Measurements from ENCODE around the gene CENPF. TPM values are rescaled to one million over a fixed set of nuclear protein-coding genes. Genes with fewer than 3 reads are reported as not detected.
"Not testable (repeated sequence)": the region's sequence is repeated elsewhere in the genome, so short reads cannot be mapped to it uniquely, and the experiment has no call there.

Gene CENPF, protein sequence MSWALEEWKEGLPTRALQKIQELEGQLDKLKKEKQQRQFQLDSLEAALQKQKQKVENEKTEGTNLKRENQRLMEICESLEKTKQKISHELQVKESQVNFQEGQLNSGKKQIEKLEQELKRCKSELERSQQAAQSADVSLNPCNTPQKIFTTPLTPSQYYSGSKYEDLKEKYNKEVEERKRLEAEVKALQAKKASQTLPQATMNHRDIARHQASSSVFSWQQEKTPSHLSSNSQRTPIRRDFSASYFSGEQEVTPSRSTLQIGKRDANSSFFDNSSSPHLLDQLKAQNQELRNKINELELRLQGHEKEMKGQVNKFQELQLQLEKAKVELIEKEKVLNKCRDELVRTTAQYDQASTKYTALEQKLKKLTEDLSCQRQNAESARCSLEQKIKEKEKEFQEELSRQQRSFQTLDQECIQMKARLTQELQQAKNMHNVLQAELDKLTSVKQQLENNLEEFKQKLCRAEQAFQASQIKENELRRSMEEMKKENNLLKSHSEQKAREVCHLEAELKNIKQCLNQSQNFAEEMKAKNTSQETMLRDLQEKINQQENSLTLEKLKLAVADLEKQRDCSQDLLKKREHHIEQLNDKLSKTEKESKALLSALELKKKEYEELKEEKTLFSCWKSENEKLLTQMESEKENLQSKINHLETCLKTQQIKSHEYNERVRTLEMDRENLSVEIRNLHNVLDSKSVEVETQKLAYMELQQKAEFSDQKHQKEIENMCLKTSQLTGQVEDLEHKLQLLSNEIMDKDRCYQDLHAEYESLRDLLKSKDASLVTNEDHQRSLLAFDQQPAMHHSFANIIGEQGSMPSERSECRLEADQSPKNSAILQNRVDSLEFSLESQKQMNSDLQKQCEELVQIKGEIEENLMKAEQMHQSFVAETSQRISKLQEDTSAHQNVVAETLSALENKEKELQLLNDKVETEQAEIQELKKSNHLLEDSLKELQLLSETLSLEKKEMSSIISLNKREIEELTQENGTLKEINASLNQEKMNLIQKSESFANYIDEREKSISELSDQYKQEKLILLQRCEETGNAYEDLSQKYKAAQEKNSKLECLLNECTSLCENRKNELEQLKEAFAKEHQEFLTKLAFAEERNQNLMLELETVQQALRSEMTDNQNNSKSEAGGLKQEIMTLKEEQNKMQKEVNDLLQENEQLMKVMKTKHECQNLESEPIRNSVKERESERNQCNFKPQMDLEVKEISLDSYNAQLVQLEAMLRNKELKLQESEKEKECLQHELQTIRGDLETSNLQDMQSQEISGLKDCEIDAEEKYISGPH (N-terminal part only)
- total RNA-seq: 8.7 and 21.4 TPM in 2 replicates

DNA sequence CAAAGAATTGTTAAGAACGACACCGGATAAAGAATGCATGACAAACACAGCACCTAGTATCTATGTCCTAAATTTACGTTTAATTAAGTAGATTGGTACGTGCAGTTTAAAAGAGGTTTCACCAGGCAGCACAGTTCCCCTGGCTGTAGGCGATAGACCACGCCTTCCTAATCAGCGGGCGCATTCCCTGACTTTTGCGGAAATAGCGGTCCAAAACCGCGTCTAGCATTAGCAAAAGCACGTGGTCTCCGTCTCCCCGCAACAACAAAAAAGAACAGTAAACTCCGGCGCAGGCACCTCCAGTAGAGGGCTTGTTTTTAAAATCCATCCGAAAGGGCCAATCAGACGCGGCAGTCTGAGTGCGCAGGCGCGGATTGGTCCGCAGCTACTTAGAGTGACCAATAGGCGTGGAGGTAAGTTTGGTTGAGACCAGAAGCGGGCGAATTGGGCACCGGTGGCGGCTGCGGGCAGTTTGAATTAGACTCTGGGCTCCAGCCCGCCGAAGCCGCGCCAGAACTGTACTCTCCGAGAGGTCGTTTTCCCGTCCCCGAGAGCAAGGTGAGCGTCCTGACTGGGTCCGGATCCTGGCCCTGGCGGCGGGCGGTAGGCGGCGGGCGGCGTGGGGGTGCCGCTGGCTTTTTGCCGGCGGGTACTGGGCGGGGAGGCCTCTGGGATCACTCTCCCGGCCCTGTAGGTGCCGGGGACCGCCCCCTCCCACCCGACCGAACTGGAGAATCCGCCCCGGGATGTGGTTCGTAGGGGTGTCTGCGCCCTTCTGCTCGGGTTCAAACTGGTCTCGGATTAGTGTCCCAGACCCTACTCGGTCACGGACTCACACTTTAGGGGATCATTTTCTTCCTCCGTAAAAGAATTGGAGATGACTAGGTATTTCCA is at the start of gene CENPF:
Gene CENPF, plus strand, starts transcription at position 432 of the 894 bp plus-strand sequence. CDS start 10,560 bp downstream, outside the sequence.
- peak; percentile 98 for DNase-seq (ENCODE audit: low read depth)

DNA sequence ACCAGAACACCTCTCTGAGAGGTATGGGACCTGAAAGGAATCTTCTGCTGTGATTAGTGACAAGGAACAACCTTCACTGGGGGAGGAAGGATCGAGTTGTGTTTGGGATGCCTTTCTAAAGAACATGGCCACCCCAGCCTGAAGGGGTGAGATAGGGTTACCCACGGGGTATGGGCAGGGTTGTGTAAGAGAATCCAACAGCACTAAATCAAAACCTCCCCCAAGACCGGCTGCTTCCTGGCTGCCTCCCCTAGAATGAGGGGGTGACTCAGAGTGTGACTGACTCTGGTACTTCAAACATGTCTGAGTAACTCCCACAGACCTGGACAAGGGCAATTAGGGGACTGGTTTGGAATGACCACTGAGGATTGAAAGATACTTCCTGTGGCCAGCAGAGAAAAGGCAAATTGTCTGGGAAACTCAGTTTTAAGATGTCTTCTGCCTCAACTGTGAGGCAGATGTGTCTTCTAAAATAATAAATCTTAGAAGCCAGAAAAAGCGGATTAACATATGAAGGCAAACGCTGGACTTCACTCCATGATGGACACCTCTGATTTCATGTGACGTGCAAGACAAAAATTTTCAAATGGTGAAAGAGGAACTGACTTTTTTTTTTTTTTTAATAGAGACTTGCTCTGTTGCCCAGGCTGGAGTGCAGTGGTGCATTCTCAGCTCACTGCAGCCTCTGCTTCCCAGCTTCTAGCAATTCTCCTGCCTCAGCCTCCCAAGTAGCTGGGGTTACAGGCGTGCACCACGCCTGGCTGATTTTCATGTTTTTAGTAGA is 44.9 kb upstream of the CENPF start:
- peak; percentile 93 for DNase-seq (ENCODE audit: low read depth)

DNA sequence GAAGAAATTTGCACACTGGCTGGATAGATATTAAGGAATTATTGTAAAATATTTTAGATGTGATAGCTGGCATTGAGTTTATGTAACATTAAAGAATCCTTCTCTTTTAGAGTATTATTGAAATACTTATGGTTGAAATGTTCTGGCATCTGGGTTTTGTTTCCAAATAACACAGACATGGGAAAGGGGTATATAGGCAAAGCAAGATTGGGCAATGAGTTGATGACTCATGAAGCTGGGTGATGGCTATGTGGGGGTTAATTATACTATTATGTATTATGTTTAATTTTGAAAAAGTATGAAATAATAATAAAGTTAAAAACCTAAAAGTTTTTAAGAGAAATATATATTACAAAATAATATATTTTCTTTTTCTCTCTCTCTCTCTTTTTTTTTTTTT is 39.1 kb upstream of the CENPF start:
- no peak for DNase-seq (ENCODE audit: low read depth)

DNA sequence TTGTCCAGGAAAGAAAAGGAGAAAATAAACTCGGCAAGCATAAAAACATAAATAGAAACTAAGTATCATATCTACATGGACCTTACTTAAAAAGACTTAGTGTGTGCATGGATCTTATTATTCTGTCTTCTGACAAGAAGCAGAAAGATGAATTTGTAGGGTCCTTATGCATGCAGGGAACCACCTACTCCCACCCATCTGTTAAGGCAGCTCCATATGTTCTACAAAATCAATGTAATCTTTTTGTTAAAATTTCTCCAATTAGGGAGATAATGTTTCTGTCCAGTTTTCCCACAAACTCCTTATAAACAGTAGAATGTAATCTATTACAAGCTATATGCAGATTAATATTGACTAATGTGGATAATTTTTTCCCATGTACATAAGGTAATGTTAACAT is 37.7 kb upstream of the CENPF start:
- no peak for DNase-seq (ENCODE audit: low read depth)

DNA sequence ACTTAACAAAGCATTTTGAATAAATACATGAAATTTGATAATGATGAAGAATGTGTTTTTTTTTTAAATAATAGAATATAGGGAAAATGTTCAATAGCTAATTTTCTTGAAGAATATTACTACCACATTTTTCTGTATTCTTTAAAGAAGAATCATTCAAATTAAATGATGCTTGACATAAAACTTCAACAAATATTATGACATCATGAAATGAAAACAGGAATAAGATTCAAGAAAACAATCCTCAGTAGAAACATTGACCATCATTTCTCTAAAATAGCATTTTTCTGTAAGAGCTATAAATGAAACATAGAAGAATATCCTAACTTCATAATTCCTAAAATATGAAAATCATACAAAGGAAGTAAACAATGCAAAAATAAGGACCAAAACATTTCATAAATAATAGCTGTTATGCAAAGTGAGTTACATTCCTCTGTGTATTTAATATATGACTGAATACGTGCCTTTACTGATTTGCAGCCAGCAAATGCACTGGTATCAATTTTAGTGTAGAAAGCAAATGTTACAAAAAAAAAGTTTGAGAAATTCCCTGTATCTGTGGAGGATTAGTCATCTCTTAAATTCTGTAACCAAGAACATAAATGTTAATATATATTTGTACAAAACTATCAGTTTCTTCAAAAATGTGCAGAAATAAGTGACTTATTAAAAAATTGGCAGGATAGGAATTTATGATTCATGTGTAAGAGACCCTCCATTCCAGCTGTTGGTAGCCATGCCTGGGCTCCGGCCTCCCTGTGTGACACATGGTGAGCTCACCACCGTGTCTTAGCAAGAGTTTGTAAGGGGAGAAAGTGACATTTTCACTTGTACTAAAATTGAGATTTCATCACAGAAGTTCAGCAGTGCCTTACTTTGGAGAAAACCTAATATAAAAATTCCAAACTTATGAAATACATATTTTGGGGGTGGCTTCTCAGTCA is 36.6 kb upstream of the CENPF start:
- peak; percentile 82 for DNase-seq (ENCODE audit: low read depth)

DNA sequence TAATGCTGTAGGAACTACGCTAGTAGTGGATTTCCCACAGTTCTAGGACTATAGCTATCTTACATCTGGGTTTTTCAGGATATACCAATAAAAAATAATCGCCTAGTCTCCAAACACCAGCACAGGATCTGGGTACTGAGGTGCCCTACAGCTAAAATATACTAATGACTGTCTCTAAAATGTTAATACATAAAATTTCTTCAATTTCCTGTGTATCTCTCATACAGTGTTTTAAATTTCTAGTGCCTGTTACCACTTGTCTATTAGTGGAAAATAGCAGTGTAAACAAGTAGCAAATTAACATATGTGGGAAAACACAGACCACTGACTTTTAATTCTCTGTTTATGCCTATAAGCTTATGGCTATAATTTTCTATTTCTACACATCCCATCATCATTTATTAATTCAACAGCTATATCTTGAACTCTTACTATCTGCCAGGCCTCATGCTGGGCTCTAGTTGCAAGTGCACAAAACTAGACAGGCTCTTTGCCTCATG is 35.5 kb upstream of the CENPF start:
- no peak for DNase-seq (ENCODE audit: low read depth)

DNA sequence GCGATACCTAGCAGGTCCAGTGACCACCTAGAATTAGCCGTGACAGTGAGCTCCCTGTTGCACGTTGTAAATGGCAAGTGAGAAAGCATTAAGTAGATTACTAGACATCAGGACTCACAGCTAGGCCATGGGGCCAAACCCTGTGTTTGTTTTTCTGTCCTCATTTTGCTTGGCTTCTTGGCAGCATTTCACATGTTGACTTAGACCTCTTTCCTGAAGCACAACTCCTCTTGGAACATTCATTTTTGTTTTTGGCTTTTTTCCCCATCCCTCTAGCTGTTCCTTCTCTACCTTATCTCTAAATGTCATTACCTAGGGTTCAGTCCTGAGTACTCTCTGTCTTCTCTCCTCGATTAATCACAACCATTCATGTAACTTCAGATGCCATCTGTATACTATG is 34.7 kb upstream of the CENPF start:
- DNase-seq (ENCODE audit: low read depth): peak; percentile 50

DNA sequence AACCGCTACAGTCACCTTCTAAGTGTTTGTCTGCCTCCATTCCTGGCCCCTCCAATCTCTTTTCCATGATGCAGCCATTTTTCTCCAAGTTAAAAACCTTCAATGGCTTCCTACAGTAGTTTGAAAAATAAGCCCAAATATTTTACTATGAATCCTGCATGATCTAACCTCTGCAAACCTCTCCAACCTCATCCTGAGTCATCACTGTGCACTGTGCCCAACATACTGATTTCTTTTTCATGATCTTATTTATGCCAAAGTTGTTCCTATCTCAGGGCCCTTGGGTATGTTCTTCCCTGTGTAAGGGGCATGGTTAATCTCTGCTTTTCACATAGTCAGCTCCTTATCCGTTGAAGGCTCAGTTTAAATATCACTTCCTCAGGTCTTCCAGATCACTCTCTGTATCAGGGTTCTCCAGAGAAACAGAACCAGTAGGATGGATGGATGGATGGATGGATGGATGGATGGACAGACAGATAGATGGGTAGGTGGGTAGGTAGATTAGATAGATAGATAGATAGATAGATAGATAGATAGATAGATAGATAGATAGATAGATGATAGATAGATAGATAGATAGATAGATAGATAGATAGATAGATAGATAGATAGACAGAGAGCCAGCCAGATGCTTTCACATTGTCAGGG is 33.5 kb upstream of the CENPF start:
- DNase-seq (ENCODE audit: low read depth): peak; percentile 64

DNA sequence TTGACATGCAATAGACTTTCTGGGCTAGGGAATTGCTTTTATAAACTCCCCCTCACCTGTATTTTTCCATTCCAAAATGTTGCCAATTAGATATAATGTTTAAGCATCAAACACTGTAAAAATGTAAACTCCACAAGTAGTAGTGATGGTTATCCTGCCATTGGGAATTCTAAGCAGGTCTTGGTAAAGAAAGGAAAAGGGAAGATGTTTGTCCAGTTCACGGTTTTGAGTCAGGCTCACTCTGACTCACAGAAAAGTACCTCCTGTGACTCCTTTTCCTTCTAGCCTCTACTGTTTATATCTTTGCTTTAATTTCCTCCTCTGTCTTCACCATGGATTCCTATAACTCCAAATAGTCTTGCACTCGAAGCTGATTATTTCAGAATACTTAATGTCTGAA is 32.6 kb upstream of the CENPF start:
- DNase-seq (ENCODE audit: low read depth): peak; percentile 86

DNA sequence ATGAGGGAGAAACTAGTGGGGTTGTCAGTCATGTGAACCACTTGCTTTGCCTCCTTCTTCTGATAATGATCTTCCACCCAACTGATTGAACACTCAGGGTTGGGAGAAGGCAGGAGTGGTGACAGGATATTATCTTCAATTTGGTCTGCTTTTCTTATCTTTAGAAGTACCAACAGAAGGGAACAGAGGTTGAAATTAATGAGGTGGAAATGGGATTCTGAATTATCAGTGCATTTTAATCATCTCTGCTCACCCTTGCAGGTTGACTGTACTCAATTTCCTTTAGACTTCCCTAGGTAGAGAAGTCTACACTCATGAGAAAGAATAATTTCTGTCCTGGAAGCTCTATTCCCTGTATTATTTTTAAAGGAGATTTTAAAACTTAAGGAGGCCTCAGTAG is 31.7 kb upstream of the CENPF start:
- no peak for DNase-seq (ENCODE audit: low read depth)

DNA sequence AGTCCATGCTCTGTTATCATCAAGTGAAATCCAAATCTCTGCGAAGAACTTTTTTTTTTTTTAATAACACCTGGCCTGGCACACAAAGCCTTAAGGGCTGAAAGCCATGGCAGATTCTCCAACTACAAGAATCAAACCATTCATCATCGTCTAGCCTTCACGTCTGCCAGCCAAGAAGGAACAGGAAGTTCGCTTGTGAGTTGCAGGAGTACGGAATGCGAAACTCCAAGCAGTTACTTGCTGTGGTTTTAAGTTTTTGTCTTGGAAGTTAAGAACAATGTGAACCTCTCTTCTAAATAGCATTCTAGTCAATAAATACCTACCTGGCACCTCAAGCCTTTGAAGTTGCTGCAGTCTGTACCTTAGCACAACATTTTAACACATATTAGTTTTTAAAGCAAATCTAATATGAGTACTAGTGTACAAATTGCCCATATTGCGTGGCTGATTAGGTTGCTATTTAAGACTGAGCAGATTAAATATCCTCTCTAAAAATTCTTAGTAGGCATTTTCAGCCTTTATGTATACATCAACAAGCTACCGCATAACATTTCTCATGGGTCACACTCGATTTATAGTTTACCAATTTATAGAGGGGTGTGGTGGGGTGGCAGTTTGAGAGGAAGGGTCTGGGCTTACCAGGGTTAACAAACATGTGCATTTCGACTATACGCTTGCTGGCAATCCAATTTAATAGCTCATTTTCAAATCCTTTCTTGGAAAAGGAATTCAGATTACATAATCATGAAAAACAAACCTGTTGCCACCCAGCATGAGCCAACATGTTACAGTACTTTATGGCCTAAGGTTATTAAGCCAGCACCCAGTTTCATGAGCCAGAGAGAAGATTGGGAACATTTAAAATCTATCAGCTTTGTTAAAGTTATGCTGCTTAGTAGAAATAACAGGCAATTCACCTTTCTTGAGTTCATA is 29.3 kb upstream of the CENPF start:
- peak; percentile 96 for DNase-seq (ENCODE audit: low read depth)

DNA sequence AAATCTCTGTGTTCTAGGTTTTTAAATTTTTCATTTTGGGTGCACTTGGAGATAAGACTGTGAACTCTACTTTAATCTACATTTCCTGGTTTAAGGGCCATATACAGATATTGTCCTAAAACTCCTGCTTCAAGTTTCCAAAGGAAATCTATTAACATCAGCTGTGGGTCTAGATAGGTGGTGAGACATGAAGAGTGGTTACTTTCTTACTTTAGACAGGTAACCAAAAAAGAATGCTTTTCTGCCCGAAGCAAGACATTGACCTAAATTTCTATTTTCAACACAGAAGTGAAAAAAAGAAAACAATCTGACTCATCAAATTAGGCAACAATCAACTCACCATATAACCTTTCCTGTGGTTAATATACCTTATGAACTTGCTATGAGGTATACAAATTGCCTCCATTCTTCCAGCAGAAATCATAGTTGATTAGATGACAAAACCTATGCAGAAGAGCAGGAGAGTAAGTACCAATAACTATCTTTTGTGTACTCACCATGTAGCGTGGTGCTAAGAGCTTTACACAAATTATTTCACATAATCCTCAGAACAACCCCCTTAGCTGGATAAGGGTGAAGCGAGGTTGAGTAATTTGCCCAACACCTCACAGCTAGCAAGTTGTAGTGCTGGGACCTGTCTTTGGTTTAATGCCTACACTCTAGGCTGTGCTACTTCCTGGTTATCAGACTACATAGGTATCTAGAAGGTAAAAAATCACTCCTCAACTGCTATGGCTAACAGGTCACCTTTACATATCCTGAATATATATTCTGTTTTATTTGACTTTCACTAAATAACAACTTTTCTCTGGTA is 28.2 kb upstream of the CENPF start:
- DNase-seq (ENCODE audit: low read depth): peak; percentile 62

DNA sequence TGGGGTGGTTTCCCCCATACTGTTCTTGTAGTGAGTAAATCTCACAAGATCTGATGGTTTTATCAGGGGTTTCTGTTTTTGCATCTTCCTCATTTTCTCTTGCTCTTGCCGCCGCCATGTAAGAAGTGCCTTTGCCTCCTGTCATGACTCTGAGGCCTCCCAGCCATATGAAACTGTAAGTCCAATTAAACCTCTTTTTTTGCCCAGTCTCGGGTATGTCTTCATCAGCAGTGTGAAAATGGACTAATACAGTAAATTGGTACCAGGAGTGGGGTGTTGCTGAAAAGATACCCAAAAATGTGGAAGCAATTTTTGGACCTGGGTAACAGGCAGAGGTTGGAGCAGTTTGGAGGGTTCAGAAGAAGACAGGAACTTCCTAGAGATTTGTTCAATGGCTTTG is 26.9 kb upstream of the CENPF start:
- not testable (repeated sequence) for DNase-seq (ENCODE audit: low read depth)

DNA sequence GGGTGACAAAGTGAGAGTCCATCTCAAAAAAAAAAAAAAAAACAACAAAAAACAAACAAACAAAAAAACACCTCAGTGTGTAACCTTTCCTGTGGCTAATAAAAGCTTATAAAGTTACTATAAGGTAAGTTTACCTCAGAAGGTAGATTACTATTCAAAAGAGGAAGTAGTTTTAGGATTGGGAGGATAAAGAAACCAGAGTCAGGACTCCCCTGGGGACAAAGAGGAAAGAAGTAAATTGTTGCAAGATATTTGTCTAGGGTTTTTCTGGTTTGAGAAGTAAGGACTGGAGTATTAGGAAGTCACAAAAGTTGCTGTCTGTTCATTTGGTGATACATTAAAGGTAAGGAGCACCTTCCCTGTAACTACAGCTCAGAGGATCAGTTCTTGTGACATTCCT is 23.8 kb upstream of the CENPF start:
- DNase-seq (ENCODE audit: low read depth): no peak

DNA sequence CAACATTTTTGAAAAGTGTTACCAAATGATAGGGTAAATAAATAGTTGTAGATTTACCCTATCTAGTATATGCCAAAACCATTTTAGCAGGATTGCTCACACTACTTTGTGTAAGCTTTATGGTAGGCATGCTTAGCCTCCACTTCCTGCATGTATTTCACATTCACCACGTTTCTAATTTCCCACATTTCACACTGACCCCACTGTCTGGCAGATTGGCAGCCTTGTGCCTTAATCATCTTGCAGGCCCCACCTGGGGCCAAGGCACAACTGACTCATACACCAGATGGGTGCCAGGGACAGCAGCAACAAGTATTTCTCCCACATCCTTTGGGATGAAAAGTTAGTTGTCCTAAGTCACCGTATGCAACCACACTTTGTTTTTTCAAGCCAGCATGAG is 21.2 kb upstream of the CENPF start:
- DNase-seq (ENCODE audit: low read depth): peak; percentile 95

DNA sequence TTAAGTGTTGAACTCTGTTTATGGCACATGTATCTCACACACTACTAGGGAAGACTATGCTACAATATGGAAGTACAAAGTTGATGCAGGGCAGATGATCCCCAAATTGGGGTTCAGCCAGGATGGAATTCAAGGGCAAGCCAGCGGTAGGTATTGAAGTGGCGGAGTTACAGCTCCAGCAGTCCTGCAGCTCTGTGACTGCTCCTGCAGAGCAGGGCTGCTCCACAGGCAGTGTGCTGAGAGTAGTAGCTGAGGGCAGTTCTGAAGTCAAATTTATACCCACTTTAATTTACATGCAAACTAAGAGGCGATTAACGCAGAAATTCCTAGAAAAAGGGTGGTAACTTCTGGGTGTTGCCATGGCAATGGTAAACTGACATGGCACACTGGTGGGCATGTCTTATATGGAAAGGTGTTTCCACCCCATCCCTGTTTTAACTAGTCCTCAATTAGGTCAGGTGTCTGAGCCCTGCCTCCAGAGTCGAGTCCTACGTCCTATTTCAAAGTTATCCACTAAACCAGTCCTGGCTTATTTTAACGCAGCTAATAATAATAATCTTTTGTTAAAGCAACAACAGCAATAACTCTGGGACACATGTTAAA is 20.6 kb upstream of the CENPF start:
- DNase-seq (ENCODE audit: low read depth): no peak
